HCT116 (cell line): ENCODE data around the gene FNDC3B. TPM values are rescaled to one million over a fixed set of nuclear protein-coding genes. Genes with fewer than 3 reads are reported as not detected.

ENCODE experiments used
- ATAC-seq: fragments of 200-7000 bp; cut with Tn5 transposase; 2 replicates; pipeline ENCODE4 v1.9.1; 2020; ENCODE audit warnings: mild to moderate bottlenecking, moderate library complexity
- BruUV-seq: library from RNA; stranded (reverse); fragments of 400-500 nt; replicated peaks from 2 replicates; lab custom pipeline; 2021; lab: Mats Ljungman, UMichigan
- CTCF ChIA-PET: fragments of 300-600 bp; sonication (Branson Sonifier 250); formaldehyde crosslinking; loops from one replicate; lab custom pipeline; 2021; ENCODE audit warnings: antibody characterized with exemption; lab: Charles Lee
- POLR2A ChIA-PET: fragments of 300-600, 350-600 bp; sonication (Branson Sonifier 250); formaldehyde crosslinking; loops from one replicate; lab custom pipeline; 2021; ENCODE audit warnings: antibody characterized with exemption; lab: Charles Lee
- RAD21 ChIA-PET, 2 experiments: fragments of 300-600 bp; sonication (Branson Sonifier 250); formaldehyde crosslinking; loops; one replicate each; lab custom pipeline; 2023; ENCODE audit warnings: low total read pairs in 2 of 2; ENCODE audit not compliant: uncharacterized antibody in 2 of 2, unreplicated experiment in 2 of 2, low non-redundant PET in 1 of 2; lab: Charles Lee
- DNase-seq: peaks from one replicate; pipeline ENCODE4 v3.0.0-alpha.2; 2010; ENCODE audit warnings: low read depth, low spot score
- H2AFZ ChIP-seq: fragments of 200-600 bp; shearing (Covaris generic), sonication (generic); 2 replicates; pipeline ENCODE4 v1.6.1; 2017; ENCODE audit warnings: low read depth, mixed run types, mixed read lengths, antibody characterized with exemption, low read length; ENCODE audit not compliant: poor library complexity, severe bottlenecking
- H3K27ac ChIP-seq: 2 replicates; pipeline ENCODE4 v1.5.1; 2012; ENCODE audit warnings: low read depth, low read length
- H3K27me3 ChIP-seq: fragments of 200-600 bp; sonication (generic); 2 replicates; pipeline ENCODE4 v1.6.1; 2016; ENCODE audit warnings: mixed run types, low read length, mixed read lengths; ENCODE audit not compliant: insufficient read depth
- H3K36me3 ChIP-seq, 2 experiments: fragments of 200-500 bp in 1 of 2; fragments of 200-600 bp in 1 of 2; sonication (Bioruptor generic) in 1 of 2; sonication (generic) in 1 of 2; 2 replicates each; pipeline versions ENCODE4 v1.5.1 to v1.6.1; 2014 to 2016; ENCODE audit warnings: low read length in 2 of 2, inconsistent platforms in 1 of 2, mixed read lengths in 1 of 2, mixed run types in 1 of 2; ENCODE audit not compliant: insufficient read depth in 2 of 2, control insufficient read depth in 1 of 2
- H3K4me1 ChIP-seq, 2 experiments: fragments of 200-600 bp in 1 of 2; sonication (generic) in 1 of 2; 2 replicates each; pipeline versions ENCODE4 v1.5.1 to v1.6.1; 2012 to 2017; ENCODE audit warnings: low read length in 2 of 2, inconsistent platforms in 1 of 2, mild to moderate bottlenecking in 1 of 2, mixed read lengths in 1 of 2, mixed run types in 1 of 2, moderate library complexity in 1 of 2; ENCODE audit not compliant: insufficient read depth in 2 of 2, control insufficient read depth in 1 of 2
- H3K4me2 ChIP-seq: fragments of 200-600 bp; sonication (generic); 2 replicates; pipeline ENCODE4 v1.6.1; 2017; ENCODE audit warnings: mixed run types, low read length, mixed read lengths
- H3K4me3 ChIP-seq, 2 experiments: fragments of 200-600 bp in 1 of 2; sonication (generic) in 1 of 2; replicated peaks in 1 of 2; 2 replicates each; pipeline ENCODE4 v1.5.1; 2011 to 2016; ENCODE audit warnings: low read length in 2 of 2, control low read depth in 1 of 2, low read depth in 1 of 2, mild to moderate bottlenecking in 1 of 2, mixed read lengths in 1 of 2, mixed run types in 1 of 2
- H3K79me2 ChIP-seq: fragments of 200-600 bp; sonication (generic); 2 replicates; pipeline ENCODE4 v1.6.1; 2017; ENCODE audit warnings: mild to moderate bottlenecking, mixed run types, low read length, moderate library complexity, mixed read lengths; ENCODE audit not compliant: insufficient read depth
- H3K9ac ChIP-seq: fragments of 200-600 bp; sonication (generic); 2 replicates; pipeline ENCODE4 v1.6.1; 2016; ENCODE audit warnings: low read length, mixed read lengths
- H3K9me2 ChIP-seq: fragments of 200-600 bp; sonication (generic), shearing (Covaris generic); 2 replicates; pipeline ENCODE4 v1.6.1; 2017; ENCODE audit warnings: mixed run types, mild to moderate bottlenecking, moderate library complexity; ENCODE audit not compliant: insufficient read depth
- H3K9me3 ChIP-seq, 2 experiments: fragments of 200-500 bp in 1 of 2; fragments of 200-600 bp in 1 of 2; sonication (Bioruptor generic) in 1 of 2; sonication (generic) in 1 of 2; 2 replicates each; pipeline ENCODE4 v1.6.1; 2014 to 2017; ENCODE audit warnings: low read length in 2 of 2, mixed read lengths in 2 of 2, inconsistent platforms in 1 of 2, low read depth in 1 of 2, mild to moderate bottlenecking in 1 of 2, mixed run types in 1 of 2, moderate library complexity in 1 of 2; ENCODE audit not compliant: control insufficient read depth in 1 of 2, insufficient read depth in 1 of 2
- H4K20me1 ChIP-seq: fragments of 200-600 bp; sonication (generic), shearing (Covaris generic); 2 replicates; pipeline ENCODE4 v1.6.1; 2017; ENCODE audit warnings: mixed run types, mild to moderate bottlenecking, moderate library complexity; ENCODE audit not compliant: insufficient read depth
- CBX3 ChIP-seq: IDR thresholded peaks from 2 replicates; pipeline ENCODE4 v1.6.1; 2012; ENCODE audit warnings: low read depth
- CEBPB ChIP-seq: IDR thresholded peaks from 2 replicates; pipeline ENCODE4 v1.6.1; 2012; ENCODE audit warnings: low read depth
- ELF1 ChIP-seq: IDR thresholded peaks from 2 replicates; pipeline ENCODE4 v1.6.1; 2012; ENCODE audit warnings: low read depth, borderline replicate concordance
- FOSL1 ChIP-seq: IDR thresholded peaks from 2 replicates; pipeline ENCODE4 v1.6.1; 2012; ENCODE audit warnings: low read depth
- SP1 ChIP-seq: IDR thresholded peaks from 2 replicates; pipeline ENCODE4 v1.6.1; 2012; ENCODE audit warnings: low read depth
- intact Hi-C: fragments of 100-400 bp; cut with micrococcal nuclease; formaldehyde crosslinking; loops from 2 replicates; pipeline ENCODE4 v1.10.0; 2022
- total RNA-seq: library from RNA; stranded (reverse); gene quantifications from one replicate; pipeline ENCODE4 v1.2.1, GENCODE V29; 2021; ENCODE audit not compliant: unreplicated experiment
- TF ChIP-seq, protein P1 (sequence below): IDR thresholded peaks from 2 replicates; pipeline ENCODE4 v1.6.1; 2012

Gene FNDC3B
- total RNA-seq, 1 experiment from 2014 or later, result 45.7 TPM

DNA sequence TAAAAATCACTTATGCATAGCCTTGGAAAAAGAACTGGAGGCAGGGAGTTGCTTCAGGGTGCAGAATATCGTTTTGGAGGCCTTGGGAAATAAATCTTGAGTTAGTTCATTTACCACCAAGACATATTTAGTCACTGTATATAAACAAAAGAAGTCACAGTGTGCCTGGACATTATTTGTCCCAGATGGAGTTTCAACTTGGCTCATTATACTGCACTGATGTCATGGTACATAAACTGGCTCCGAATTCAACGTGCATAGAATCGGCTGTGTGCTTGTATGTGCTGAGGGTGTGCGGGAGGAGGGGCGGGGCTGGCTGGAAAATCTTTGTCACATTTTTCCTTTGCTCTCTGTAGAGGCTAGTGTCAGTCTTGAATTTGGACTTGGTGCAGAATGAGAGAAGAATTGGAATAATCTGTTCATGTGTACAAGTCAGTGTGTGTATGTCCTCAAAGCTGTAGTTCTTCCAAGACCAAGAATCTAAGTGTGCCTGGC is 86.6 kb downstream of the FNDC3B start:
- BruUV-seq, result no TSS peak
- H3K27ac ChIP-seq, result no peak overlapping the region
- peaks cover 14% of the 10 kb centered on the region; the same call in 1 of the 2 replicates for H3K79me2 ChIP-seq
- H3K4me2 ChIP-seq, result no peak overlapping the region
- CTCF ChIA-PET, result no interaction called here
- no peak overlapping the region for H3K4me3 ChIP-seq
- no peaks in the 10 kb centered on the region for H3K36me3 ChIP-seq
- no peak for TF ChIP-seq ELF1
- TF ChIP-seq, protein P1, sequence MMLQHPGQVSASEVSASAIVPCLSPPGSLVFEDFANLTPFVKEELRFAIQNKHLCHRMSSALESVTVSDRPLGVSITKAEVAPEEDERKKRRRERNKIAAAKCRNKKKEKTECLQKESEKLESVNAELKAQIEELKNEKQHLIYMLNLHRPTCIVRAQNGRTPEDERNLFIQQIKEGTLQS, result no peak
- TF ChIP-seq FOSL1, result 0 out of 2 replicates have a peak, but pooled peaks have one; percentile 5
- TF ChIP-seq CEBPB, result no peak
- TF ChIP-seq CBX3, result no peak
- TF ChIP-seq, all 23 proteins: peak for 1
- H3K9me2 ChIP-seq, result no peaks in the 10 kb centered on the region
- no peak for DNase-seq
- ChIA-PET POLR2A (no interaction called here), RAD21 (no interaction called here)
- H4K20me1 ChIP-seq, result peaks cover 16% of the 10 kb centered on the region; the same call in 1 of the 2 replicates
- ATAC-seq, result no peak
- H2AFZ ChIP-seq, result no peak overlapping the region
- intact Hi-C loops, result no loop called here
- H3K9me3 ChIP-seq, result no peaks in the 10 kb centered on the region
- H3K4me1 ChIP-seq, result peaks cover 31 to 34% of the 10 kb centered on the region in 2 experiments
- no peak overlapping the region for H3K9ac ChIP-seq
- no peaks in the 10 kb centered on the region for H3K27me3 ChIP-seq

DNA sequence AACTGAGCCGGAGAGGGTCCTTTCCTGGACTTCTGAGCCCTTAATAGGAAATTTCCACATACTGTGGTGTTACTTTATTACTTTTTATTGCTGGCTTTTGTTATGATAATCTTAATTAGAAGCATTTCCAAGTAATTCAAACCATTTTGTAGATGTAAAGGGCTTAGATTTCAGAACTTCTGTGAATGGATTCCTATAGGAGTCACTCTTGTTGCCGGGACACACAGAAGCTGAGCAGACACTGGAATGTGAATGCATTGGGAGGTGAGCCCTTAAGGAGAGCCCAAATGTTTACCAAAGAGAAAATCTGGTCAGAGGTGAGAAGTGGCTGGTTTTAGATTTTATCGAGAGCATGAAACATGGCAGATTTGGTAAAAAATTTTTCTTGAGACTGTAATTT is 87.4 kb downstream of the FNDC3B start:
- intact Hi-C loops, result no loop called here
- H3K4me3 ChIP-seq, result no peak overlapping the region
- H3K4me2 ChIP-seq, result no peak overlapping the region
- H3K9me2 ChIP-seq, result no peaks in the 10 kb centered on the region
- no peak overlapping the region for H3K9ac ChIP-seq
- peaks cover 31 to 34% of the 10 kb centered on the region in 2 experiments for H3K4me1 ChIP-seq
- POLR2A ChIA-PET, result no interaction called here
- no peaks in the 10 kb centered on the region for H3K9me3 ChIP-seq
- no peak for DNase-seq
- no peaks in the 10 kb centered on the region for H3K27me3 ChIP-seq
- H3K79me2 ChIP-seq, result peaks cover 19% of the 10 kb centered on the region
- RAD21 ChIA-PET, result no interaction called here
- peaks cover 20% of the 10 kb centered on the region; the same call in 1 of the 2 replicates for H4K20me1 ChIP-seq
- CTCF ChIA-PET, result no interaction called here
- H2AFZ ChIP-seq, result no peak overlapping the region
- no TSS peak for BruUV-seq
- no peak overlapping the region for H3K27ac ChIP-seq
- TF ChIP-seq FOSL1 (0 out of 2 replicates have a peak, but pooled peaks have one; percentile 2), SP1 (no peak)
- TF ChIP-seq, all 23 proteins: peak for 1
- ATAC-seq, result no peak
- no peaks in the 10 kb centered on the region for H3K36me3 ChIP-seq
